Endothelial cell of umbilical vein (primary cell): ENCODE measurements around the gene CEP128.

ENCODE experiments used
- EZH2 ChIP-seq: IDR thresholded peaks from 2 replicates; pipeline ENCODE4 v1.6.1; 2012; ENCODE audit warnings: borderline replicate concordance, low read depth, mild to moderate bottlenecking, moderate library complexity, low read length, inconsistent platforms; ENCODE audit not compliant: severe bottlenecking
- FOS ChIP-seq: IDR thresholded peaks from 2 replicates; pipeline ENCODE4 v1.6.1; 2011; ENCODE audit warnings: mild to moderate bottlenecking, low read length, moderate library complexity, borderline replicate concordance; ENCODE audit not compliant: insufficient read depth
- JUN ChIP-seq: IDR thresholded peaks from 2 replicates; pipeline ENCODE4 v1.6.1; 2011; ENCODE audit warnings: borderline replicate concordance, low read depth; ENCODE audit not compliant: insufficient read length, insufficient read depth
- POLR2A ChIP-seq: IDR thresholded peaks from 2 replicates; pipeline ENCODE4 v1.6.1; 2012; ENCODE audit warnings: low read depth, mild to moderate bottlenecking, control low read depth, low read length
- POLR2AphosphoS5 ChIP-seq: IDR thresholded peaks from 2 replicates; pipeline ENCODE4 v1.6.1; 2012; ENCODE audit warnings: low read depth, mild to moderate bottlenecking, control low read depth, low read length, moderate library complexity; ENCODE audit not compliant: insufficient read depth
- TF ChIP-seq, protein P1 (sequence below), 2 donors: IDR thresholded peaks; 1 replicate in 1 of 2; 2 replicates in 1 of 2; pipeline ENCODE4 v1.5.1; 2011; ENCODE audit warnings: low read length in 2 of 2, mild to moderate bottlenecking in 2 of 2, moderate library complexity in 2 of 2, control low read depth in 1 of 2, inconsistent platforms in 1 of 2, low read depth in 1 of 2; ENCODE audit not compliant: insufficient read depth in 1 of 2; ENCODE audit errors: extremely low read depth in 1 of 2
- TF ChIP-seq, protein P2 (sequence below): IDR thresholded peaks from 2 replicates; pipeline ENCODE4 v1.6.1; 2011; ENCODE audit not compliant: insufficient read depth, insufficient read length

DNA sequence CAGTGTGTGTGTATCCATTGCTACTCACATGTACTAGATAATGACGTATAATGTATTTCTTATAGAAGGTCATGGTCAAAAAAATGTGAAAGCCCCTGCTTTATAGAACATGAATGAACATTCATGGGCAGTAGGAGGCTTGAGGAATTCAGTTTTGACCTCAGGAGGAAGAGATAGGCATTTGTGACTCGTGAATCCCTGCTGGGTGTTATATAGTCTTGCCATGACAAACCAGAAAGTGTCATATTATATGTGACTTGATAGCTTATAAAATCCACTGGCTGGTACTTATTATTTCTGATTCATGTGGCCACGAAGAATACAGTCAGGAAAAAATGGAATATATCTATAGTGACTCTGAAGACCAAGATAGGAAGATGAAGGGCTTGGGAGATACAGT is 287.6 kb downstream of the CEP128 start:
- TF ChIP-seq, protein P1, sequence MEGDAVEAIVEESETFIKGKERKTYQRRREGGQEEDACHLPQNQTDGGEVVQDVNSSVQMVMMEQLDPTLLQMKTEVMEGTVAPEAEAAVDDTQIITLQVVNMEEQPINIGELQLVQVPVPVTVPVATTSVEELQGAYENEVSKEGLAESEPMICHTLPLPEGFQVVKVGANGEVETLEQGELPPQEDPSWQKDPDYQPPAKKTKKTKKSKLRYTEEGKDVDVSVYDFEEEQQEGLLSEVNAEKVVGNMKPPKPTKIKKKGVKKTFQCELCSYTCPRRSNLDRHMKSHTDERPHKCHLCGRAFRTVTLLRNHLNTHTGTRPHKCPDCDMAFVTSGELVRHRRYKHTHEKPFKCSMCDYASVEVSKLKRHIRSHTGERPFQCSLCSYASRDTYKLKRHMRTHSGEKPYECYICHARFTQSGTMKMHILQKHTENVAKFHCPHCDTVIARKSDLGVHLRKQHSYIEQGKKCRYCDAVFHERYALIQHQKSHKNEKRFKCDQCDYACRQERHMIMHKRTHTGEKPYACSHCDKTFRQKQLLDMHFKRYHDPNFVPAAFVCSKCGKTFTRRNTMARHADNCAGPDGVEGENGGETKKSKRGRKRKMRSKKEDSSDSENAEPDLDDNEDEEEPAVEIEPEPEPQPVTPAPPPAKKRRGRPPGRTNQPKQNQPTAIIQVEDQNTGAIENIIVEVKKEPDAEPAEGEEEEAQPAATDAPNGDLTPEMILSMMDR (IDR thresholded peaks at IDR 0.05; ENCODE audit: extremely low read depth in 1 of 2, insufficient read depth in 1 of 2, low read depth in 1 of 2, low read length in 2 of 2) = no peak
- no peak for TF ChIP-seq POLR2A
- no peak for TF ChIP-seq POLR2AphosphoS5
- no peak for TF ChIP-seq EZH2
- TF ChIP-seq, protein P2, sequence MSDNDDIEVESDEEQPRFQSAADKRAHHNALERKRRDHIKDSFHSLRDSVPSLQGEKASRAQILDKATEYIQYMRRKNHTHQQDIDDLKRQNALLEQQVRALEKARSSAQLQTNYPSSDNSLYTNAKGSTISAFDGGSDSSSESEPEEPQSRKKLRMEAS = no peak
- no peak for TF ChIP-seq JUN
- TF ChIP-seq FOS = no peak
